Progenitor cell of endocrine pancreas (in vitro differentiated cells): Measurements from ENCODE around the gene NRBF2. TPM values are rescaled to one million over a fixed set of nuclear protein-coding genes. Genes with fewer than 3 reads are reported as not detected.

Source experiments
- DNase-seq: peaks from one replicate; pipeline ENCODE4 v3.0.0; 2021; ENCODE audit warnings: low spot score; ENCODE audit not compliant: unreplicated experiment
- H3K27ac Mint-ChIP-seq: 2 replicates; pipeline ENCODE4 v1.8.0; 2021; ENCODE audit warnings: mild to moderate bottlenecking, moderate library complexity, mixed read lengths
- H3K27me3 Mint-ChIP-seq: 2 replicates; pipeline ENCODE4 v1.8.0; 2021; ENCODE audit warnings: mixed read lengths
- H3K36me3 Mint-ChIP-seq: 2 replicates; pipeline ENCODE4 v1.8.0; 2022; ENCODE audit warnings: mixed read lengths; ENCODE audit not compliant: insufficient read depth
- H3K4me1 Mint-ChIP-seq: 2 replicates; pipeline ENCODE4 v1.8.0; 2021; ENCODE audit warnings: low read depth, mixed read lengths
- H3K4me3 Mint-ChIP-seq: 2 replicates; pipeline ENCODE4 v1.8.0; 2021; ENCODE audit warnings: low read depth, mild to moderate bottlenecking, moderate library complexity, mixed read lengths
- H3K9me3 Mint-ChIP-seq: 2 replicates; pipeline ENCODE4 v1.8.0; 2021; ENCODE audit warnings: low read depth, mixed read lengths
- CTCF ChIP-seq: fragments of 200-600 bp; sonication (generic); IDR thresholded peaks from one replicate; pipeline ENCODE4 v1.5.0; 2021; ENCODE audit warnings: antibody characterized with exemption, mild to moderate bottlenecking; ENCODE audit not compliant: unreplicated experiment
- total RNA-seq: library from RNA; stranded (reverse); gene quantifications from 2 replicates; pipeline ENCODE4 v1.2.1, GENCODE V29; 2021

NRBF2 gene
- total RNA-seq, 1 donor from 2014 or later: 20.3 TPM

- Mint-ChIP-seq H3K9me3 (peaks cover 4% of the 10 kb centered on the region), H3K27me3 (peaks cover 3% of the 10 kb centered on the region), H3K4me1 (no peaks in the 10 kb centered on the region), H3K4me3 (no peak overlapping the region), H3K27ac (no peak overlapping the region), H3K36me3 (no peaks in the 10 kb centered on the region)
- TF ChIP-seq CTCF: no peak
- DNase-seq: no peak
Observed at GRCh38 chr10:63105225-63106110, 27.7 kb upstream of the NRBF2 start.

GRCh38 chr10:63106111-63106755 is 26.9 kb upstream of the NRBF2 start:
- H3K27ac Mint-ChIP-seq: no peak overlapping the region
- no peaks in the 10 kb centered on the region for H3K36me3 Mint-ChIP-seq
- H3K4me3 Mint-ChIP-seq: no peak overlapping the region
- no peaks in the 10 kb centered on the region for H3K4me1 Mint-ChIP-seq
- DNase-seq: no peak
- peaks cover 3% of the 10 kb centered on the region for H3K27me3 Mint-ChIP-seq
- TF ChIP-seq CTCF: no peak
- H3K9me3 Mint-ChIP-seq: peaks cover under 1% of the 10 kb centered on the region

GRCh38 chr10:63107943-63108437 is 25.1 kb upstream of the NRBF2 start:
- peaks cover 3% of the 10 kb centered on the region for H3K27me3 Mint-ChIP-seq
- no peaks in the 10 kb centered on the region for H3K4me1 Mint-ChIP-seq
- H3K4me3 Mint-ChIP-seq: no peak overlapping the region
- DNase-seq: no peak
- H3K27ac Mint-ChIP-seq: no peak overlapping the region
- H3K36me3 Mint-ChIP-seq: no peaks in the 10 kb centered on the region
- no peaks in the 10 kb centered on the region for H3K9me3 Mint-ChIP-seq
- no peak for TF ChIP-seq CTCF

GRCh38 chr10:63110940-63111339 is 22.2 kb upstream of the NRBF2 start:
- TF ChIP-seq CTCF: no peak
- DNase-seq: no peak
- Mint-ChIP-seq H3K9me3 (no peaks in the 10 kb centered on the region), H3K27ac (no peak overlapping the region), H3K36me3 (no peaks in the 10 kb centered on the region), H3K4me3 (no peak overlapping the region), H3K4me1 (peaks cover 2% of the 10 kb centered on the region), H3K27me3 (peaks cover 3% of the 10 kb centered on the region)

- Mint-ChIP-seq H3K9me3 (no peaks in the 10 kb centered on the region), H3K4me3 (no peak overlapping the region), H3K4me1 (peaks cover 2% of the 10 kb centered on the region), H3K27me3 (no peaks in the 10 kb centered on the region), H3K36me3 (no peaks in the 10 kb centered on the region), H3K27ac (no peak overlapping the region)
- TF ChIP-seq CTCF: no peak
- DNase-seq: no peak
Observed at GRCh38 chr10:63114031-63114814, 18.9 kb upstream of the NRBF2 start.
